Peyer's patch (tissue), 4 donors: ENCODE data around the gene CRADD.

Experiments
- POLR2A ChIP-seq, 2 donors: fragments of 450-650 bp; IDR thresholded peaks; one replicate each; pipeline ENCODE4 v1.5.1; 2017; ENCODE audit warnings: antibody characterized with exemption in 2 of 2, mild to moderate bottlenecking in 2 of 2, moderate library complexity in 2 of 2
- TF ChIP-seq, protein P1 (sequence below), 6 experiments: fragments of 450-650 bp in 4 of 6; fragments of 200-600 bp in 2 of 6; sonication (generic) in 1 of 6; IDR thresholded peaks; one replicate each; pipeline ENCODE4 v1.5.1; 2017 to 2019; ENCODE audit warnings: antibody characterized with exemption in 6 of 6, mild to moderate bottlenecking in 3 of 6, moderate library complexity in 1 of 6

DNA sequence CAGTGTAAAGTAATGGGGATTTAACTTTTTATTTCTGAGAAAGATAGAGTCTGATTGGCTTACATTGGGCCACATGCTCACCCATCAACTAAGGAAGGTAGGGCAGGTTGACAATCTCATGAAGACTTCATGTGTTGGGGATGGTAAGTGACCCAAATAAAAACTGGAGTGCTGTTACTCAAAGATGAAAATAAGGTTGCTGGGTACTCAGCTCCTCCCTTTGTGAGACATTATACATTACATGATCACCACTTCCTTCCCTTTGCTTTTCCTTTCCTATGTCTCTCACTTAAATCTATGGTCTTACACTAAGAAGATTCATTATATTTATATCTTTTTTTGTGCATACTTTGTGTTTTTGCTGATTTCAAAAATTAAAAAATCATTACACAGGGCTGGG is 247.2 kb downstream of the CRADD start:
- TF ChIP-seq POLR2A (IDR thresholded peaks at IDR 0.05) = no peak
- TF ChIP-seq, protein P1, sequence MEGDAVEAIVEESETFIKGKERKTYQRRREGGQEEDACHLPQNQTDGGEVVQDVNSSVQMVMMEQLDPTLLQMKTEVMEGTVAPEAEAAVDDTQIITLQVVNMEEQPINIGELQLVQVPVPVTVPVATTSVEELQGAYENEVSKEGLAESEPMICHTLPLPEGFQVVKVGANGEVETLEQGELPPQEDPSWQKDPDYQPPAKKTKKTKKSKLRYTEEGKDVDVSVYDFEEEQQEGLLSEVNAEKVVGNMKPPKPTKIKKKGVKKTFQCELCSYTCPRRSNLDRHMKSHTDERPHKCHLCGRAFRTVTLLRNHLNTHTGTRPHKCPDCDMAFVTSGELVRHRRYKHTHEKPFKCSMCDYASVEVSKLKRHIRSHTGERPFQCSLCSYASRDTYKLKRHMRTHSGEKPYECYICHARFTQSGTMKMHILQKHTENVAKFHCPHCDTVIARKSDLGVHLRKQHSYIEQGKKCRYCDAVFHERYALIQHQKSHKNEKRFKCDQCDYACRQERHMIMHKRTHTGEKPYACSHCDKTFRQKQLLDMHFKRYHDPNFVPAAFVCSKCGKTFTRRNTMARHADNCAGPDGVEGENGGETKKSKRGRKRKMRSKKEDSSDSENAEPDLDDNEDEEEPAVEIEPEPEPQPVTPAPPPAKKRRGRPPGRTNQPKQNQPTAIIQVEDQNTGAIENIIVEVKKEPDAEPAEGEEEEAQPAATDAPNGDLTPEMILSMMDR (IDR thresholded peaks at IDR 0.05) = no peak
